Ectodermal cell (in vitro differentiated cells): ENCODE measurements around the gene IL1RAPL1.

Experiments
- H3K27ac ChIP-seq: 2 replicates; pipeline ENCODE4 v1.7.0; 2013; ENCODE audit warnings: mild to moderate bottlenecking, low read depth, low read length; ENCODE audit not compliant: insufficient read depth, poor library complexity, severe bottlenecking
- H3K27me3 ChIP-seq: 2 replicates; pipeline ENCODE4 v1.7.0; 2013; ENCODE audit warnings: mild to moderate bottlenecking, low read length; ENCODE audit not compliant: insufficient read depth, control insufficient read depth, poor library complexity, severe bottlenecking
- H3K36me3 ChIP-seq: one replicate; pipeline ENCODE4 v1.7.0; 2013; ENCODE audit warnings: low read length; ENCODE audit not compliant: control insufficient read depth, insufficient read depth
- H3K4me1 ChIP-seq: one replicate; pipeline ENCODE4 v1.7.0; 2013; ENCODE audit warnings: low read length; ENCODE audit not compliant: control insufficient read depth, insufficient read depth
- H3K4me3 ChIP-seq: 2 replicates; pipeline ENCODE4 v1.7.0; 2013; ENCODE audit warnings: low read depth, low read length, control low read depth; ENCODE audit not compliant: insufficient read depth
- H3K9me3 ChIP-seq: 2 replicates; pipeline ENCODE4 v1.7.0; 2013; ENCODE audit warnings: mild to moderate bottlenecking, low read length, moderate library complexity; ENCODE audit not compliant: control insufficient read depth
- WGBS, 2 experiments: methylation state at CpG; one replicate each; pipeline ENCODE4 v1.1.7; 2013; ENCODE audit warnings: missing lambda C conversion rate in 2 of 2; 5-methylcytosine and 5-hydroxymethylcytosine counted together

The IL1RAPL1 gene

DNA sequence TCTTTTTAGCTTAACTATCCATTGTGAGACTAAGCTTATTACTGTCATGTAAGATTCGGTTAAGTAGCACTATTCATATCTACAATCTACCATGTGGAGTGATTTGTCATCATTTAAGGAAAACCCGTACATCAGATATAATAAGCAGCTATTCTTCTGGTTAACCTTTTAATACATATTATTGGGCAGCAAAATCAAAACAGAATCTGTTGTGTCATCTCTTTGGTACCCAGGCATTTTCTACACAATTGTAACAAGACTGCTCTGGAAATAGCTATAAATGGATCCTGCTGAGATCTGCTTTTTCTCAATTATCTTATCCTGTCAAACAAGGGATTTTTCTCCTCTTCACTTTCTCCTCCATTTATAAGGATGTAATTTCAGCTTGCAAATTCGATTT lies 1106.7 kb downstream of the IL1RAPL1 start:
- Histone ChIP-seq H3K4me1 (no peaks in the 10 kb centered on the region), H3K9me3 (no peaks in the 10 kb centered on the region), H3K36me3 (no peaks in the 10 kb centered on the region), H3K27ac (no peak overlapping the region), H3K27me3 (no peaks in the 10 kb centered on the region), H3K4me3 (no peak overlapping the region)
- WGBS, 2 experiments = 86 to 90% methylated on average over 1 to 2 of the region's 3 CpGs

DNA sequence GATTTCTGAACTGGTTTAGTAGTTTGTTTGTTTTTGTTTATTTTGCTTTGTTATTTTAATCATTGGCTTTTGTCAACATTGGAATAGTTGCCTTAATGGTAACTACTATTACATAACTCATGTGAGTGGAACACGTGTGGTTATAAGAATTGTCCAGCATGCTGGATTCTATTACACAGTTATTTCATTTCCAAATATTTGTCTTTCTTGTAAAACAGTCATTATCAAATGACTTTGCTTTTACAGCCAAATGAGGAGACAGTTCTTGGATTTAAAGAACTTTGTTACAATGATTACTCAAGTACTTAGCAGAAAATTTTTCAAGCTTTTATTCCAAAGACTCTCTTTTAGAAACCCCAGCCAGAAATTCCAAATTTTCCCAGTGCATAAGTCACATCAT lies 1112.0 kb downstream of the IL1RAPL1 start:
- Histone ChIP-seq H3K27ac (no peak overlapping the region), H3K4me1 (no peaks in the 10 kb centered on the region), H3K4me3 (no peak overlapping the region), H3K36me3 (no peaks in the 10 kb centered on the region), H3K27me3 (no peaks in the 10 kb centered on the region), H3K9me3 (no peaks in the 10 kb centered on the region)
- no CpG with 5 or more reads among the region's 1 CpG for WGBS, 2 experiments

DNA sequence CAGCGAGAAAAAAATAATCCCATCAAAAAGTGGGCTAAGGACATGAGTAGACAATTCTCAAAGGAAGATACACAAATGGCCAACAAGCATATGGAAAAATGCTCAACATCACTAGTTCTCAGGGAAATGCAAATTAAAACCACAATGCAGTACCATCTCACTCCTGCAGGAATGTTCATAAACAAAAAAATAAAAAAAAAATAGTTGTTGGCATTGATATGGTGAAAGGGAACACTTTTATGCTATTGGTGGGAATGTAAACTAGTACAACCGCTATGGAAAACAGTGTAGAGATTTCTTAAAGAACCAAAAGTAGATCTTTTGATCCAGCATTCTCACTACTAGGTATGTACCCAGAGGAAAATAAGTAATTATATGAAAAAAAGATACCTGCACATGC lies 1119.8 kb downstream of the IL1RAPL1 start:
- H3K36me3 ChIP-seq = no peaks in the 10 kb centered on the region
- H3K4me3 ChIP-seq = no peak overlapping the region
- no peaks in the 10 kb centered on the region for H3K27me3 ChIP-seq
- no peaks in the 10 kb centered on the region for H3K4me1 ChIP-seq
- H3K9me3 ChIP-seq = no peaks in the 10 kb centered on the region
- no peak overlapping the region for H3K27ac ChIP-seq
- WGBS, 2 experiments = 94 to 100% methylated on average over 1 to 2 of the region's 2 CpGs

- 86 to 95% methylated on average over 1 to 2 of the region's 2 CpGs for WGBS, 2 experiments
- Histone ChIP-seq H3K4me3 (no peak overlapping the region), H3K36me3 (no peaks in the 10 kb centered on the region), H3K9me3 (no peaks in the 10 kb centered on the region), H3K4me1 (no peaks in the 10 kb centered on the region), H3K27me3 (no peaks in the 10 kb centered on the region), H3K27ac (no peak overlapping the region)
Observed at GRCh38 chrX:29721152-29721551, 1133.9 kb downstream of the IL1RAPL1 start.

DNA sequence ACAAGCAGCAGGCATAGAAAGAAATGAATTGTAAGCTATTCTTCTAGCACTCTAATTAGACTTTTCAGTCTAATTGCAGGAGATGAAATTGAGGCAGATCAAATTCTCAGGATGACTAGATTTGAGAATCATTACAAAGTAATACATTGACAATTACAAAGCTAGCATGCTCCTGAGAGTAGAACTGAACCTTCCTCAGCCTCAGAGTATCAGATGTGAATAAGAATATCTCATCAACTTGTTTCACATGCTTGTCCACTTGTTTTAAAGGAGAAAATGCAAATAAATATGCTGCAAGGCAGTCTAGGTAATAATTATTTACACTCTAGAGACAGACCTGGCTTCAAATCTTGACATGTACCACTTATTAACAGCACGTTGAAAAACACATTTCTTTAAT lies 1137.1 kb downstream of the IL1RAPL1 start:
- no peaks in the 10 kb centered on the region for H3K4me1 ChIP-seq
- no peaks in the 10 kb centered on the region for H3K9me3 ChIP-seq
- no peak overlapping the region for H3K4me3 ChIP-seq
- WGBS, 2 experiments = no CpG with 5 or more reads among the region's 1 CpG
- no peaks in the 10 kb centered on the region for H3K36me3 ChIP-seq
- H3K27ac ChIP-seq = no peak overlapping the region
- no peaks in the 10 kb centered on the region for H3K27me3 ChIP-seq

- H3K4me3 ChIP-seq = no peak overlapping the region
- no peak overlapping the region for H3K27ac ChIP-seq
- no peaks in the 10 kb centered on the region for H3K27me3 ChIP-seq
- WGBS, 2 experiments = 67 to 90% methylated on average over 1 to 2 of the region's 2 CpGs
- H3K36me3 ChIP-seq = no peaks in the 10 kb centered on the region
- H3K9me3 ChIP-seq = no peaks in the 10 kb centered on the region
- H3K4me1 ChIP-seq = no peaks in the 10 kb centered on the region
Observed at GRCh38 chrX:29726811-29727210, 1139.6 kb downstream of the IL1RAPL1 start.

DNA sequence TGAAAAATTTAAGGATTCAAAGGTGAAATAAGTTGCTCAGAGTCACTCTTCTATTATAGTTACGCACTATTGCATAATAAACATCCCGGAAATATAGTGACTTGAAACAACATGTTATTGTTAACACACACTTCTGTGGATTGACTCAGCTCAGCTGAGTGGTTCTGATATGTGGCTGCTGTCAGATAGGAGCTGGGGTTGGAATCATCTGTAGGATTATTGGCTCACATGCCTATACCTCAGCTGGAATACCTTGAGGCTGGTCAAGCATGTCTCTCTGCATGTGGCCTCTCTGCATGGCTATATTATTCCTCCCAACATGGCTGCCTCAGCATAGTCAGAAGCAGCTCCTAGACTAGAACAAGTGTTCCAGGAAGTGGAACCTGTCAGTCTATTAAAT lies 1141.4 kb downstream of the IL1RAPL1 start:
- no peaks in the 10 kb centered on the region for H3K9me3 ChIP-seq
- no CpG with 5 or more reads among the region's 2 CpGs for WGBS, 2 experiments
- no peaks in the 10 kb centered on the region for H3K36me3 ChIP-seq
- no peak overlapping the region for H3K27ac ChIP-seq
- no peak overlapping the region for H3K4me3 ChIP-seq
- no peaks in the 10 kb centered on the region for H3K27me3 ChIP-seq
- no peaks in the 10 kb centered on the region for H3K4me1 ChIP-seq

- no peaks in the 10 kb centered on the region for H3K9me3 ChIP-seq
- no peaks in the 10 kb centered on the region for H3K36me3 ChIP-seq
- WGBS, 2 experiments = 100% methylated on average over 2 of the region's 2 CpGs; no CpG with 5 or more reads in 1 of the 2 experiments
- H3K4me3 ChIP-seq = no peak overlapping the region
- H3K27me3 ChIP-seq = no peaks in the 10 kb centered on the region
- no peak overlapping the region for H3K27ac ChIP-seq
- no peaks in the 10 kb centered on the region for H3K4me1 ChIP-seq
Observed at GRCh38 chrX:29744966-29745365, 1157.7 kb downstream of the IL1RAPL1 start.

DNA sequence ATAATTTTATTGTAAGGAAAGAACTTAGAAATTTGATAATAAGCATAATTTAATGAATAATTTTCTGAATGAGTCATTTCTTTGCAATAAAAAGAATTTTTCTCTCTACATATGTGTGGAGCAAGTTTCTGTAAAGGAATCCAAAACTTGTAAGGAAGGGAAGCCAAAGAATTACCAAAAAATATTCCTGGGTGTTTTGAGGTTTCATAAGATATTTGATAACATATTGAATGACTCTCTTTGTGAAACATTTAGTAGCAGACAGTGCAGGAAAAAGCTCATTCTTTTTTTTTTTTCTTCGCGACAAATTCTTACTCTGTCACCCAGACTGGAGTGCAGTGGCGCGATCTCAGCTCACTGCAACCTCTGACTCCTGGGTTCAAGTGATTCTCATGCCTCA lies 1159.1 kb downstream of the IL1RAPL1 start:
- Histone ChIP-seq H3K4me1 (no peaks in the 10 kb centered on the region), H3K4me3 (no peak overlapping the region), H3K9me3 (no peaks in the 10 kb centered on the region), H3K36me3 (no peaks in the 10 kb centered on the region), H3K27me3 (no peaks in the 10 kb centered on the region), H3K27ac (no peak overlapping the region)
- 69 to 75% methylated on average over 4 of the region's 4 CpGs for whole genome bisulfite sequencing, 2 experiments

DNA sequence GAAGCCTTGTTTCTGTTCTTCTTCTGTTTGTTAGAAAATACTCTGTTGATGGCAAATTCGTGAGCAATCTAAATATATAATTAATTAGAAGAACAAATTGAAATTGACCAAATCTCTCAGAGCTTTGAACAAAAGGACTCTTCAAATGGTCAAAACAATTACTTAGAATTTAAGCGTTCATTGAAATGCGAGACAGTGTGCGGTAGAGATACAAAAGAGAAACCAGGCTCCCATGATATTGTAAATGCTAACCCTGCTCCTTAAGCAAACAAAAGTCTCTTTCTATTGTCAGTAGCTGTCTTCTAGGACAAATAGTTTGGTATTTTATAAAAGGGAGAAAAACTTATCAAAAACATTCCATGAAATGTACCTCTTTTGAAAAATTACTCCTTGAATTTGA lies 1174.8 kb downstream of the IL1RAPL1 start:
- 22 to 53% methylated on average over 3 of the region's 4 CpGs for WGBS, 2 experiments
- Histone ChIP-seq H3K9me3 (no peaks in the 10 kb centered on the region), H3K27ac (no peak overlapping the region), H3K27me3 (no peaks in the 10 kb centered on the region), H3K36me3 (no peaks in the 10 kb centered on the region), H3K4me3 (no peak overlapping the region), H3K4me1 (no peaks in the 10 kb centered on the region)

DNA sequence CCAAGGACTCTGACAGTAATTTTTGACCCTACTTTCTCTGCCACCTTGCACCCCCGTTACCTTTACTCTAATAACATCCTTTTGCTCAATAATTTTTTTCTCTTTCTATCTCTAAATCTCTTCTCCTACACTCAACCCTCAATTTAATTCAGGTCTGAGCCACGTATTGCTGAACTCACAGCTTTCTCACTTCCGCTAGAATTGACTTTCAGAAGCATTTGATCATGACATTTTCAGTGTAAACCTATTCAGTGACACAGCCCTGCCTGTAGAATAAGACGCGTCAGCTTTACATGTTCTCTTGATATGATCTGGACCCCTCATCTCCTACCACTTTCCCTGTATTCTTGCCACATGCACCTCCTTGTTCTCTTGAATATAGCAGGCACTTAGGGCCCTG lies 1188.6 kb downstream of the IL1RAPL1 start:
- 93 to 97% methylated on average over 5 of the region's 5 CpGs for WGBS, 2 experiments
- H3K27ac ChIP-seq = no peak overlapping the region

More for the DNA sequence above, 1188.6 kb downstream of the IL1RAPL1 start:
- Histone ChIP-seq H3K9me3 (no peaks in the 10 kb centered on the region), H3K36me3 (no peaks in the 10 kb centered on the region), H3K27me3 (no peaks in the 10 kb centered on the region), H3K4me3 (no peak overlapping the region), H3K4me1 (no peaks in the 10 kb centered on the region)
